Fibroblast of skin of scalp (primary cell): ENCODE data around the gene HDAC11. TPM values are rescaled to one million over a fixed set of nuclear protein-coding genes. Genes with fewer than 3 reads are reported as not detected.
"Not testable (repeated sequence)": the region's sequence is repeated elsewhere in the genome, so short reads cannot be mapped to it uniquely, and the experiment has no call there.

Experiments used
- DNase-seq: peaks from one replicate; pipeline ENCODE4 v3.0.0-alpha.2; 2013
- polyA plus RNA-seq, 2 experiments: library from polyadenylated mRNA; unstranded; fragments of 120-200 nt; gene quantifications; one replicate each; pipeline ENCODE4 v1.2.1, GENCODE V29; 2013; ENCODE audit not compliant: insufficient read length in 2 of 2

HDAC11 gene
- polyA plus RNA-seq (2013, experiment 1 of 2; ENCODE audit: insufficient read length): 14.0 TPM
- 9.5 TPM for polyA plus RNA-seq (2013, experiment 2 of 2; ENCODE audit: insufficient read length)

DNA sequence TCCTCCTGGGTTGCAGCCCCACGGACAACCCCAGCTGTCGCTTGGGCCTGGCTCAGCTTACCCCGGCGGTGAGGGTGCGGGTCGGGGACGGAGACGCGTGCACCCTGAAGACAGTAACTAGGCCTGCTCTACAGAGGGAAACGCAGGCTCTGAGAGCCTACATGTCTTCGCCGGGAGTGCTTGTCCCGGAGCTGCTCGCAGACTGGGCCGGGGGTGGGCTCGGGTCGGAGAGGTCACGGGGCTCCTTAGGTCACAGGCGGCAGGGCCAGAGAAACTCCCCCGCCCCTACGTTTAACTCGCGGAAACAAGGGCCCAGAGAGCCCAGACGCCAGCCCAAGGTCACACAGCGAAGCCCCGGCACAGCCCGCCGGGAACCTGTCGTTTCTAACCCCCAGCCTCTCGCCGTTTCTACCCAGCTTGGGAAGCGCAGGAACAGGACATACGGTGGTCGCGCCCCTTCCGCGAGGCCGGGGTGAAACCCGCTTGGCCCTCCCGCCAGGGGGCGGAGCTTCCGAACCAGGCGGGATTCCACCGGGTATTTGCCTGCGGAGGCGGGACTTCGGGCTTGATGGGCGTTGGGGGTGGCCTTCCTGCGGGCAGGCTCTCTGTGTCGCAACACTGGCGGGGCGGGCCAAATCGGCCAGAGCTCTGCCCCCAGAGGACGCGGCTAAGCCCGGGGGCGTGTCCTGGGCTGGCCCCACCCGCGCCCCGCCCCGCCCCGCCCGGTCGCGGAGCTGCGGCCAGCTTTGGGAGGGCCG, at the start of gene HDAC11:
Gene HDAC11, plus strand, starts transcription at position 725 of the 758 bp plus-strand sequence. CDS start 42 bp downstream, outside the sequence.
- peak; percentile 98 for DNase-seq

DNA sequence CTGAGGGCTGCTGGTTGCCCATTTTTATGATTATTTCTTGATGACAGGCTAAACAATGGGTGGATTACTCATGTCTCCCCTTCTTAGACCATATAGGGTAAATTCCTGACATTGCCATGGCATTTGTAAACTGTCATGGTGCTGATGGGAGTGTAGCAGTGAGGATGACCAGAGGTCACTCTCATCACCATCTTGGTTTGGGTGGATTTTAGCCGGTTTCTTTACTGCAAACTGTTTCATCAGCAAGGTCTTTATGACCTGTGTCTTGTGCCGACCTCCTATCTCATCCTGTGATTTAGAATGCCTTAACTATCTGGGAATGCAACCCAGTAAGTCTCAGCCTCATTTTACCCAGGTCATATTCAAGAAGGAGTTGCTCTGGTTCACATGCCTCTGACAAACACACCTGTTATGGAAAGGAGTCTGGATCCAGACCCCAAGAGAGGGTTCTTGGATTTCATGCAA, 49.7 kb upstream of the HDAC11 start:
- not testable (repeated sequence) for DNase-seq

DNA sequence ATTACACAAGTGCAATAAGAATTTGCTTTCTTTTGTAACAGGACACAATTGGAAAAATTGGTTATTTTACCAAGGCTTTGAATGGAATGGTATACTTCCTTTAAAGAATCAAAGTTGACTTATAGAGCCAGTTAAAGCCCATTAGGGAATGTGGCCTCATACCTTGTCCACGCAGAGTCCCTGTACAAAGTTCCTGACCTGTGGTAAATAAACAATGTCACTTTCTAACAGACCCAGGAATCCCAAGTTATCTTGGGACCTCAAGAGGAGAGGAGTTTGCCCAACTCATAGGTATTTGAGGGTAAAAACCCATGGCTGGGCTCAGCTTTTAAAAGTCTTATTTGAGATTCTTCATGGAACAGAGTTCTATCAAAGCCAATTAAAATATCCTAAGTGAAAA, 48.0 kb upstream of the HDAC11 start:
- no peak for DNase-seq

- no peak for DNase-seq
Measured at GRCh38 chr3:13433912-13434311, 46.2 kb upstream of the HDAC11 start.

DNA sequence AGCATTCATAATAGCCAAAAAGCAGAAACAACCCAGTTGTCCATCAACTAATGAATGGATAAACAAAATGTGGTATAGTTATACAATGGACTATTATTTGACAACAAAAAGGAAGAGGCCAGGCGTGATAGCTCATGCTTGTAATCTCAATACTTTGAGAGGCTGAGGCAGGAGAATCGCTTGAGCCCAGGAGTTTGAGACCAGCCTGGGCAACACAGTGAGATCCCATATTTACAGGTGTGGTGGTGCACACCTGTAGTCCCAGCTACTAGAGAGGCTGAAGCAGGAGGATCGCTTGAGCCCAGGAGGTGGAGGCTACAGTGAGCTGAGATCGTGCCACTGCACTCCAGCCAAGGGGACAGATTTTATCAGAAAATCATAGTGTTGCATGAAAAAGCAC, 43.9 kb upstream of the HDAC11 start:
- not testable (repeated sequence) for DNase-seq

- DNase-seq: no peak
Measured at GRCh38 chr3:13440204-13440817, 39.8 kb upstream of the HDAC11 start.

GRCh38 chr3:13442882-13443281, 37.2 kb upstream of the HDAC11 start:
- not testable (repeated sequence) for DNase-seq

- DNase-seq: no peak
Measured at GRCh38 chr3:13451301-13451673, 28.8 kb upstream of the HDAC11 start.

DNA sequence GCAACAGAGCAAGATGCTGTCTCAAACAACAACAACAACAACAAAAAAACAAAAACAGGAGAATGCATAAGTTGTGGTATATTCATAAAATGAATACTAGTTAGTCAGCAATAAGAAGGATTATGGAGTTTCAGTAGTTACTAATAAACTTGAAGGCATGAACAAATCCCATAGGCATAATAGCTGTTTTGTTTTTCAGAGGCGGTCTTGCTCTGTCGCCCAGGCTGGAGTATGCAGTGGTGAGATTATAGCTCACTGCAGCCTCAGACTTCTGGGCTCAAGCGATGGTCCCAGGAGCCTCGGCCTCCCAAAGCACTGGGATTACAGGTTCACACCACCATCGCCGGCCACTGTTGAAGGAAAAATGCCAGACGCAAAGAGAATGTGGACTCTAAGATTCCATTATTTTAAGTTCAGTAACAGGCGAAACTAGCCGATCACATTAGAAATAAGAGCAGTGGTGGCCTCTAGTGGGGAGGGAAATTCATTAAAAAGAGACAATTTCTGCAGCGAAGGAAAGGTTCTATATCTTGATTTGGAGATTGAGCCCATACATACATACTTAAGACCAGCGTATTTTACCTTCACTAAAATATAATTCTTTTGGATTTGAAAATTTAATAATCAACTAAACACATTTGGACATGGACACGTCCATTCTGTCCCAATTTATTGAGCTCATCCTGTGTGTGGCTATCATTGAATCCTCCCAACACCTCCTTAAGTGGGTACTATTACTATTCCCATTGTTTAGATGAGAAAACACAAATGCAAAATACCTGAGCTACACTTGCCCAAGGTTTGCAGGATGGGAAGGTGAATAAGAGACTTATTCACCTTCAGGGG, 27.4 kb upstream of the HDAC11 start:
- peak; percentile 59 for DNase-seq

GRCh38 chr3:13455644-13456043, 24.5 kb upstream of the HDAC11 start:
- DNase-seq: no peak

DNA sequence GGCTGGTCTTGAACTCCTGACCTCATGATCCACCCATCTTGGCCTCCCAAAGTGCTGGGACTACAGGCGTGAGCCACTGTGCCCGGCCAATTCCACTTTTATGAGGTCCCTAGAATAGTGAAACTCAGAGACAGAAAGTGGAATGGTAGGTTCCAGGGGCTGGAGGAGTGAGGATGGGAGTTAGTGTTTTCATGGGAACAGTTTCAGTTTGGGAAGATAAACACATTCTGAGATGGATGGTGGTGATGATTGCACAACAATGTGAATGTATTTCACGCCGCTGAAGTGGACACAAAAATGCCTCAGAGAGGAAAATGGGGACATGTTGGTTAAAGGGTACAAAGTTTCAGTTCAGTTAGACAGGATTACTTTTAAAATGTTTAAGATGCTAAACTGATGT, 22.5 kb upstream of the HDAC11 start:
- no peak for DNase-seq

- DNase-seq: no peak
Measured at GRCh38 chr3:13459605-13460340, 20.3 kb upstream of the HDAC11 start.

GRCh38 chr3:13460341-13460736, 19.8 kb upstream of the HDAC11 start:
- no peak for DNase-seq

DNA sequence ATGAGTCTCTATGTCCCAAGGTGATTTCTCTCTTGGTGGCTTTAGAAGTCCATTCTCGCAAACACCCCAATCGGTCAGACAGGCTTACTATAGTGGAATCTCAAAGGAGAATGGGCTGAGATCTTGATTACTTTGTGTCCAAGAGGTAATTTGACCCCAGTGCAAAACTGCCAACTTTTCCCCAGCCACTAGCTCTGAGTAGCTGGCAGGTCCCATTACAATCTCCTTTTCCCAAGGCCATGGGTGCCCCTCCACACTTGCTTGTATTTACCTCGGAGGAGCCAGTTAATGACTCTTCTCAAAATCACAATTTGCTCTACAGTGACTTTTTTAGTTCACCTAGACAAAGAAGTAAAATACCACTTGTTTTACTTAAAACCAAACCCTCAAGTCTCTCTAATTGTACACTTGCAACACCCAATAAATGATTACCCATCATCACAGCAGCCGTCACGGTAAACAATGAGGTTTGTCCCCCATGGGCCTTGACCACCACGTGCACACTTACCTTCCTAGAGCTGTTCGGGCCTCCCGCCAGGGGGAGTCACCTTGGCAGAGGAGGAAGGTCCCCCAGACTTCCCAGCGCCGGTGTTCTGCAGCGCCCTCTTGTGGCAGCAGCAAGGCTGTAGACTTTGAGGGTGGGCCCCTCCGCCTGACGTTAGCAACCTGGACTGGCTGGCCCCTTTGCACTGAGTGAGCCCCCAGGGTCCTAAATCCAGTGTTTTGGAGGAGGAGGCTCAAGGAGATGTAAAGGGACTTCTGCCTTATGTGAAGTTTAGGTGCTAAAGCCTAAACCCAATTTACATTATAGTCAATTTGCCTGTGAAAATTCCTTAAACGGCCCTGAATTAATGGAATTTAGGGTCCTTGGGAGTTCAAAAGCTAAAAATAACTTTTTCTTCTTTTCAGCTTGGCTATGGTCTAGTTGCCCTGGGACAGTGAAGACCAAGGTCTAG, 18.7 kb upstream of the HDAC11 start:
- no peak for DNase-seq

GRCh38 chr3:13462125-13462629, 17.9 kb upstream of the HDAC11 start:
- no peak for DNase-seq

GRCh38 chr3:13462822-13463221, 17.3 kb upstream of the HDAC11 start:
- DNase-seq: peak; percentile 12

DNA sequence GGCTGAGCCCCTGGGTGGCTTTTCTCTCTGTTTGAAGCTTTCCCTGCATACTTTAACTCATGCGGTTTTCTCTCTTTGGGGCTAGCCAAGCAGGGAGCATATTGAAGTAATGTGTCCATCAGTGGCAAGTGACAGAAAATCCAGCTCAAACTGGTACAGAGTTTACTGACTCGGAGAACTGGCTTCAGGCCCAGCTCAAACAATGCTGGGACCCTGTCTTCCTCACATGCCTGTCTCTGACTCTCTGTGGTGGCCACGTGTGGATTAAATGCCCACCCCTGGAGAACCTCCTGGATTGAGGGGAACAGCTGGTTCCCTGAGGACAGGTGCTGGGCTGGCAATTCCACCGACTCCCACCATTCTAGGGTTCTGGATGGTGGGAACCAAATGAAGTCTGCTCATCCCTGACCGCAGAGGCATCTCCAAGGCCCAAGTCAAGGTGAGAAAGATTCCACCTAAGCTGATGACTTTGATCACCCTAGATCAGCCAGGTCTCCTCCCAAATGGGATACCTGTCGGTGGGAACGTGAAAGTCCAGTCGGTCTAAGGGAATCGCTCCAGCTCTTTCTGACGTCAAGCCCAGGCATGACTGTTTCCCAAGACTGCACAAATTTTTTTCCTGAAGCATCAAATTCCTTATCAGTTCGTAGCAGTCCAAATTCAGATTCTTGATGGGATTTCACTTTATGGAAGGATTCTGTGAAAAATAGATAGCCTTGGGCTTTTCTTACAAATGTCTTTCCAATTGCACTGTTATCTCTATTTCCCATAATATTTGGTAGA, 16.3 kb upstream of the HDAC11 start:
- peak; percentile 7 for DNase-seq

DNA sequence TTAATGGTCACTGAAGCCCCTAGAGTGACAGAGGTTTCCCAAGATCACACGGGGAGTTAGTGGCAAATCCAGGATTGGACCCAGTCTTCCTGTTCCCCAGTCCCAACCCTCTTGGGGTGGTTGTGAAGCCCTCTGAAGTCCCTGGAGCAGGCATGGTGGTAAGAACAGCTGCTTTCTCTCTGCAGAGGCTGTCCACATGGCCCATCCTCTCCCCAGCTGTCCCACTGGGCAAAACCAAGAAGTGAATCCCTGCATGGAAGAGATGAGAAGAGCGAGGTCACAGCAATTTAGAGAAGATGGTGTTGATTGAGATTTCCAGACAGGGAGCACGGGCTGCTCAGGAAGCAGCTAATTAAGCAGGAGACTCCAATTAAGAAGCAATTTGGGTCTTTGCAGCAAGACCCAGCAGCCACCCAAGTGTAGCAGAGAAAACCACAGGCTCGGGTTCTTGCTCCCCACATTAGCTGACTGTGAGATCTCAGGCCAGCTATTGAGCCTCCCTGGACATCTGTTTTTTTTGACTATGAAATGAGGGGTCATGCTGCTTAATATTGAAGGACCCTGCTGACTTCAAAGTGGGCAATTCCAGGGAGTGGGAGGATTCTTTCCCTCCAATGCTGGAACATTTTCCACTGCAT, 14.8 kb upstream of the HDAC11 start:
- no peak for DNase-seq

DNA sequence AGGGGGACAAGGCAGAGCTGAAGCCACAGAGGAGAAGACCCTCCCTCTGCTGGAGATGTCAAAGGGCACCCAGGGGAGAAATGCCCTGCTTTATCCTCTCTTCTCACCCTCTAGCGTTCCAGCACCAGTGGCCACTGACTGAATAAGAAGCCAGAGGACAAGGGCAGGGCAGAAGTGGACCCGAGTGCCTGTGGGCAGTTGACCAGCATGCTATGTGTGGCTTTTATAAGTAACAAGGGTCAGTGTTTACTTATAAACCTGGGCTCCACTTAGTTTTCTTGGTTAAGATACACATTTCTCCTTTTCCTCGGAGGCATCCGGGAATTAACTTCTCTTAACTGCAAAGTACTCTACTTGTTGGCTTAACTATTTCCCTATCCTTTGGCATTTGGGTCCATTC, 13.3 kb upstream of the HDAC11 start:
- DNase-seq: no peak
